ENCODE results near the gene AQP12B. TPM values are rescaled to one million over a fixed set of nuclear protein-coding genes. Genes with fewer than 3 reads are reported as not detected.
A peak's percentile ranks its signal among the peaks of the same experiment; 100 is the strongest.

Gene AQP12B
- total RNA-seq, 2 donors from 2014 or later = not detected

GRCh38 chr2:240643093-240643810 lies 39.4 kb downstream of the AQP12B start:
- Mint-ChIP-seq H3K27ac (no peak overlapping the region), H3K36me3 (ENCODE audit: insufficient read depth in 2 of 2) (no peaks in the 10 kb centered on the region), H3K9me3 (no peaks in the 10 kb centered on the region), H3K4me3 (no peak overlapping the region), H3K4me1 (ENCODE audit: low read depth) (no peaks in the 10 kb centered on the region), H3K27me3 (ENCODE audit: low read depth) (peaks cover 7% of the 10 kb centered on the region)
- ATAC-seq (replicated peaks in 1 of 2) (no peak), DNase-seq (no peak)

GRCh38 chr2:240642806-240643092 lies 39.9 kb downstream of the AQP12B start:
- no peak for DNase-seq
- Mint-ChIP-seq H3K36me3 (ENCODE audit: insufficient read depth in 2 of 2) (no peaks in the 10 kb centered on the region), H3K4me3 (no peak overlapping the region), H3K4me1 (ENCODE audit: low read depth) (no peaks in the 10 kb centered on the region), H3K27me3 (ENCODE audit: low read depth) (peaks cover 9% of the 10 kb centered on the region), H3K27ac (no peak overlapping the region), H3K9me3 (no peaks in the 10 kb centered on the region)
- ATAC-seq (replicated peaks in 1 of 2) = no peak

GRCh38 chr2:240642061-240642805 lies 40.5 kb downstream of the AQP12B start:
- Mint-ChIP-seq H3K36me3 (ENCODE audit: insufficient read depth in 2 of 2) (no peaks in the 10 kb centered on the region), H3K4me3 (no peak overlapping the region), H3K9me3 (no peaks in the 10 kb centered on the region), H3K27ac (no peak overlapping the region), H3K4me1 (ENCODE audit: low read depth) (no peaks in the 10 kb centered on the region), H3K27me3 (ENCODE audit: low read depth) (peaks cover 4% of the 10 kb centered on the region)
- ATAC-seq (replicated peaks in 1 of 2) (no peak), DNase-seq (no peak)

- H3K9me3 Mint-ChIP-seq = no peaks in the 10 kb centered on the region
- no peak for ATAC-seq (replicated peaks in 1 of 2)
- no peak overlapping the region for H3K4me3 Mint-ChIP-seq
- H3K36me3 Mint-ChIP-seq (ENCODE audit: insufficient read depth in 2 of 2) = no peaks in the 10 kb centered on the region
- no peaks in the 10 kb centered on the region for H3K4me1 Mint-ChIP-seq (ENCODE audit: low read depth)
- H3K27me3 Mint-ChIP-seq (ENCODE audit: low read depth) = peaks cover 4% of the 10 kb centered on the region
- DNase-seq = no peak
- no peak overlapping the region for H3K27ac Mint-ChIP-seq
Observed at GRCh38 chr2:240640939-240641338, 41.7 kb downstream of the AQP12B start.

GRCh38 chr2:240639566-240639965 lies 43.1 kb downstream of the AQP12B start:
- peaks cover 2 to 3% of the 10 kb centered on the region in 2 donors for H3K36me3 Mint-ChIP-seq (ENCODE audit: insufficient read depth in 2 of 2)
- peaks cover 4% of the 10 kb centered on the region for H3K27me3 Mint-ChIP-seq (ENCODE audit: low read depth)
- H3K4me3 Mint-ChIP-seq = no peak overlapping the region
- no peaks in the 10 kb centered on the region for H3K4me1 Mint-ChIP-seq (ENCODE audit: low read depth)
- no peak overlapping the region for H3K27ac Mint-ChIP-seq
- no peak for ATAC-seq (replicated peaks in 1 of 2)
- peaks cover 2 to 3% of the 10 kb centered on the region in 2 donors for H3K9me3 Mint-ChIP-seq
- DNase-seq = no peak

GRCh38 chr2:240638512-240639160 lies 44.0 kb downstream of the AQP12B start:
- H3K9me3 Mint-ChIP-seq = peaks cover 3 to 4% of the 10 kb centered on the region in 2 donors
- no peaks in the 10 kb centered on the region for H3K4me1 Mint-ChIP-seq (ENCODE audit: low read depth)
- H3K27me3 Mint-ChIP-seq (ENCODE audit: low read depth) = peaks cover 4% of the 10 kb centered on the region
- no peak overlapping the region for H3K27ac Mint-ChIP-seq
- peaks cover 4 to 5% of the 10 kb centered on the region in 2 donors for H3K36me3 Mint-ChIP-seq (ENCODE audit: insufficient read depth in 2 of 2)
- DNase-seq (no peak), ATAC-seq (replicated peaks in 1 of 2) (no peak)
- no peak overlapping the region for H3K4me3 Mint-ChIP-seq

- no peak overlapping the region for H3K4me3 Mint-ChIP-seq
- no peak overlapping the region for H3K27ac Mint-ChIP-seq
- DNase-seq (no peak), ATAC-seq (replicated peaks in 1 of 2) (peak; percentile 10 to 26)
- H3K9me3 Mint-ChIP-seq = peaks cover 10 to 11% of the 10 kb centered on the region in 2 donors
- no peaks in the 10 kb centered on the region for H3K4me1 Mint-ChIP-seq (ENCODE audit: low read depth)
- H3K27me3 Mint-ChIP-seq (ENCODE audit: low read depth) = peaks cover 4% of the 10 kb centered on the region
- peaks cover 11 to 12% of the 10 kb centered on the region in 2 donors for H3K36me3 Mint-ChIP-seq (ENCODE audit: insufficient read depth in 2 of 2)
Observed at GRCh38 chr2:240637901-240638345, 44.8 kb downstream of the AQP12B start.

- peaks cover 12 to 17% of the 10 kb centered on the region in 2 donors for H3K36me3 Mint-ChIP-seq (ENCODE audit: insufficient read depth in 2 of 2)
- peak; percentile 19 to 21 for ATAC-seq (replicated peaks in 1 of 2)
- no peak for DNase-seq
- peaks cover 4% of the 10 kb centered on the region for H3K27me3 Mint-ChIP-seq (ENCODE audit: low read depth)
- H3K4me1 Mint-ChIP-seq (ENCODE audit: low read depth) = no peaks in the 10 kb centered on the region
- H3K4me3 Mint-ChIP-seq = no peak overlapping the region
- no peak overlapping the region for H3K27ac Mint-ChIP-seq
- peaks cover 12 to 15% of the 10 kb centered on the region in 2 donors for H3K9me3 Mint-ChIP-seq
Observed at GRCh38 chr2:240637116-240637900, 45.4 kb downstream of the AQP12B start.

GRCh38 chr2:240636563-240637115 lies 46.0 kb downstream of the AQP12B start:
- Mint-ChIP-seq H3K4me3 (no peak overlapping the region), H3K36me3 (ENCODE audit: insufficient read depth in 2 of 2) (peaks cover 14 to 19% of the 10 kb centered on the region in 2 donors), H3K9me3 (peaks cover 12 to 15% of the 10 kb centered on the region in 2 donors), H3K27ac (peak overlapping the region; percentile 63), H3K4me1 (ENCODE audit: low read depth) (no peaks in the 10 kb centered on the region), H3K27me3 (ENCODE audit: low read depth) (peaks cover 4% of the 10 kb centered on the region)
- DNase-seq (no peak), ATAC-seq (replicated peaks in 1 of 2) (peak; percentile 22 to 26)

- no peaks in the 10 kb centered on the region for H3K4me1 Mint-ChIP-seq (ENCODE audit: low read depth)
- H3K27ac Mint-ChIP-seq = no peak overlapping the region
- H3K9me3 Mint-ChIP-seq = peaks cover 12 to 15% of the 10 kb centered on the region in 2 donors
- ATAC-seq (replicated peaks in 1 of 2) = peak; percentile 18 to 24
- H3K4me3 Mint-ChIP-seq = no peak overlapping the region
- peaks cover 4% of the 10 kb centered on the region for H3K27me3 Mint-ChIP-seq (ENCODE audit: low read depth)
- DNase-seq = no peak
- H3K36me3 Mint-ChIP-seq (ENCODE audit: insufficient read depth in 2 of 2) = peaks cover 14 to 19% of the 10 kb centered on the region in 2 donors
Observed at GRCh38 chr2:240635998-240636547, 46.6 kb downstream of the AQP12B start.

GRCh38 chr2:240635121-240635997 lies 47.3 kb downstream of the AQP12B start:
- Mint-ChIP-seq H3K4me3 (no peak overlapping the region), H3K36me3 (ENCODE audit: insufficient read depth in 2 of 2) (peaks cover 14 to 19% of the 10 kb centered on the region in 2 donors), H3K27me3 (ENCODE audit: low read depth) (peaks cover 4% of the 10 kb centered on the region), H3K4me1 (ENCODE audit: low read depth) (no peaks in the 10 kb centered on the region), H3K27ac (no peak overlapping the region), H3K9me3 (peaks cover 12 to 15% of the 10 kb centered on the region in 2 donors)
- ATAC-seq (replicated peaks in 1 of 2) (peak; percentile 5 to 19), DNase-seq (no peak)
